DOHH2 (cell line): Measurements from ENCODE around the gene RGCC.

Source experiments
- CTCF ChIP-seq: fragments of 200-600 bp; sonication (generic); IDR thresholded peaks from one replicate; pipeline ENCODE4 v1.5.1; 2014; ENCODE audit warnings: antibody characterized with exemption, mild to moderate bottlenecking, low read depth, low read length; ENCODE audit not compliant: poor library complexity, severe bottlenecking
- EZH2phosphoT487 ChIP-seq: fragments of 200-600 bp; sonication (generic); IDR thresholded peaks from 2 replicates; pipeline ENCODE4 v1.6.1; 2017; ENCODE audit warnings: borderline replicate concordance, mild to moderate bottlenecking, antibody characterized with exemption, low read length, moderate library complexity, mixed read lengths

- TF ChIP-seq CTCF (peak; percentile 7), EZH2phosphoT487 (no peak)
Measured at GRCh38 chr13:41502031-41502430, 44.7 kb downstream of the RGCC start.
